ELR (cell line): ENCODE results near the gene TESPA1.
A peak's percentile ranks its signal among the peaks of the same experiment; 100 is the strongest.
"Not testable (repeated sequence)": the region's sequence is repeated elsewhere in the genome, so short reads cannot be mapped to it uniquely, and the experiment has no call there.

ENCODE experiments used
- DNase-seq: peaks from one replicate; pipeline ENCODE4 v3.0.0-alpha.2; 2015; ENCODE audit warnings: low read depth

The TESPA1 gene, protein sequence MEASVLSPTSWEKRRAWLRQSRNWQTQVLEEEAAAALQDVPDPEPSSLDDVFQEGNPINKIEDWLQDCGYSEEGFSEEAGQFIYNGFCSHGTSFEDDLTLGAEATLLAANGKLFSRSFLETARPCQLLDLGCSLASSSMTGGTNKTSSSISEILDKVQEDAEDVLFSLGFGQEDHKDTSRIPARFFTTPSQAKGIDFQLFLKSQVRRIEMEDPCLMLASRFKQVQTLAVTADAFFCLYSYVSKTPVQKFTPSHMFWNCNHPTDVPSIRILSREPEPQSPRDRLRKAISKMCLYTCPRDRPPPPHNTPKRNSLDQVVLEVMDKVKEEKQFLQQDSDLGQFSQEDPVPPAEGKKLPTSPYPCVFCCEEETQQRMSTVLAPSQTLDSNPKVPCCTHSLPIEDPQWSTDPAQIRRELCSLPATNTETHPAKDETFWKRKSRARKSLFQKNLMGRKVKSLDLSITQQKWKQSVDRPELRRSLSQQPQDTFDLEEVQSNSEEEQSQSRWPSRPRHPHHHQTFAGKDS

DNA sequence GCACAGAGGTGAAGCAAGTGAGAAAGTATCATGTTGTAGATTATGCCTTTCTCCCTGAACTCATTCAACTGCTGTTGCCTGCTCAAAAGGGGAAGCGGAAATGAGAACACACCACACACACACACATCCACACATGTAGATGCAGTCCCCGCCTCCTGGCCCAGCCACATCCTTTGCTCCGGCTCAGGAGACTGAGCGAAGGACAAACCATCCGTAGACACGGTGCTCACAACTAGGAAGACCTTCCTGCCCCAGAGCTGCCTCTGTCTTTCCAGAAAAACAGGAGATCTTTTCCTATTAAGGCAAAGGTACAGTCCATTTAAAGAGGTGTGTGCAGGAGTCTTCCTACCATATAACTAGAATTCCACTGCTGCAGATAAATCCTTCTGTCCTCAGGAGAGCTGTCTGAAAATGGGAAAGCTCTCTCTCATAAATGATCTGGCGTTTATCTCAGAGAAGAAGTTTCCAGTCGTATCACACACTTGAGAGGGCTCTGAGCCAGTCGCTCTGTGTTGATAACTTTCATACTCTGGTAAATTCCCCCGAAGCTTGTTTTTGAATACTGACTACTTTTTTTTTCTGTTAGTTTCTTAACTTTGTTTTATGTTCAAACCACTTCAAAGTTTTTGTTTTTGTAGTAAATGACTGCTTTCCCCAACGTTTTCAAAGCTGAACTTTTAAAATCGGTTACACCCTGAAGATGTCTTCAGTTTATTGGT lies at the start of gene TESPA1:
Gene TESPA1 (minus strand): TSS at position 105 of the 719 bp plus-strand sequence. CDS start 10,200 bp downstream, outside the sequence.
- no peak for DNase-seq

DNA sequence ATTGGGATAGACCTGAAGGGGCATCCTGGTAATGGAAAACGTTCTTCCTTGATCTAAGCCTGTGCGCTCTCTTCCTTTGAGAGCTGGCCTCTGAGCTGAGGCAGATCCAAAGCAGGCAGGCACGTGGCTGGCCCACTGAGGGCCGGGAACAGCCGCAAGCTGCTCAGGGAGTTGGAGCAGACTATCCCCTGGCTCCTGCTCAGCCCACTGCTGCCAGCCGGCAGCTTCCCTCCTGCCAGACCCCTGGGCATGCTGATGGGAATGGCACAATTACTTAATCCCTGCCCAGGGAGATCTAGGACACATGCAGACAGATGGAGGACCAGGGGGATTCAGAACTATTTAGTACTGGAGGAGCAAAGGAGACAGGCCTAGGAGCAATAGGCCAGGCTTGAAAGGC lies 49.7 kb upstream of the TESPA1 start:
- DNase-seq: no peak

- no peak for DNase-seq
Measured at GRCh38 chr12:55025508-55025907, 40.9 kb upstream of the TESPA1 start.

GRCh38 chr12:55024575-55024974 lies 40.0 kb upstream of the TESPA1 start:
- DNase-seq: no peak

DNA sequence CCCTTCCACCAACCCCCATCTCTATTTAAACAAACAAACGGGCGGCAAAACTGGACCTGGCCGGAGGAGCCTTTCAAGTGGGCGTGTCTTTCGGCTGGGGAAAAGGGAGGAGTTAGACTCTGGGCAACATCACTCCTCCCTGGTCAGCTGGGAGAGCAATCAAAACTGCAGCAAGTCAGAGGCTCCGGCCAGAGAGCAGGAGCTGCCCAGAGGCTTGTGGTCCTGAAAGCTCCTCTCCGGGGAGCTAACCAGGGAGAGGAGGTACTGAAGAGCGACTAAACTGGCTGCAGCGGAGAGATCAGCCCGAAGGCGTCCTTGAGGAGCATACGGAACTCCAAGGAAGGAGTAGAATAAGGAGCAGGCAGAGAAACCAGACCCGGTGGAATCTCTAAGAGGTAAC lies 35.2 kb upstream of the TESPA1 start, which contains the start of gene NEUROD4:
Gene NEUROD4 (plus strand): TSS at position 191 of the 400 bp plus-strand sequence. CDS start 6,466 bp downstream, outside the sequence.
- DNase-seq: peak; percentile 69

GRCh38 chr12:55017416-55017925 lies 32.9 kb upstream of the TESPA1 start:
- DNase-seq: no peak

- no peak for DNase-seq
Measured at GRCh38 chr12:55008944-55009585, 24.5 kb upstream of the TESPA1 start.

DNA sequence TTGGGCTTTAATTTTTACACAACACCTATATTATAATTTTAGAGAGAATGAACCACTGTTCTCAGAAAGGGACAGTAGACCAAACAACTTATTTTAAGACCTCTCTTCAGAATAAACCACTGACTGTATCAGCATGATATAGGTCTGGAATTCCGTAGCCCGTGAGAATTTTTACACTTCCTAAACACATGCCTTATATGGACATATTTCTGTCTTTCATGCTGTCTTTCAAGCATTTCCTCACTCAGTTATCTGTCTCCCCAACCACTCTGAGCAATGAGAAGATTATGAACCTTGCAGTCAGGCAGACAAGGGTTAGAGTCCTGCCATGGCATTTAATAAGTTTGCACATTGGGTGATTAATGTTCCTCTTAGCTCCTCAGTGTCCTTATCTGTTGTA lies 17.8 kb upstream of the TESPA1 start:
- no peak for DNase-seq

- DNase-seq: no peak
Measured at GRCh38 chr12:55001198-55001868, 16.8 kb upstream of the TESPA1 start.

- no peak for DNase-seq
Measured at GRCh38 chr12:54998958-54999510, 14.5 kb upstream of the TESPA1 start.

DNA sequence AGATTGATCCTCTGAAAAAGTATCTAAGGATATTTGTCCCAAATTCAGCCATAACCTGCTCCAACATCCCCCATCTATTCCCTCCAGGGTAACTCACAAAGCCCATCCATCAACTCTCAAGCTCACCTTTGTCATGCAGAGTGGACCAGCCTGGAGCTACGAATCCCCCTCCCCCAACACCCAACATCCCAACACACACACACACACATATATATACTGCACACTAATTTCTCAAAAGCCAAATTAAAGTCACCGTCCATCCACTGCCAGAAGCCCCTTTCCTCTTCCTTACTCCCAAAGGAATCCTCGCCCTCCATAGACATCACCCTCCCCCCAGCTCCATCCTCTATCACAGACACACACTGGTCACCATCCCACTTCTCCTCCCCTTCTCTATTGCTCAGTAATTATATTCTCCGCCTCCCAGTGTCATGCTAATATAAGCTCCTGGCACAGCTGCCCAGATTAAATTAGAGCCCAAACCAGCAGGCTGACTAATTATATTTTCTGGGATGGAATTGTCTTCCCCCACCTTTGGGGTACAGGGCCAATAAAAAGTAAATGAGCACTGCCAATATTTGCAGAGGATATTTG lies 13.5 kb upstream of the TESPA1 start:
- no peak for DNase-seq

- no peak for DNase-seq
Measured at GRCh38 chr12:54996205-54996604, 11.6 kb upstream of the TESPA1 start.

DNA sequence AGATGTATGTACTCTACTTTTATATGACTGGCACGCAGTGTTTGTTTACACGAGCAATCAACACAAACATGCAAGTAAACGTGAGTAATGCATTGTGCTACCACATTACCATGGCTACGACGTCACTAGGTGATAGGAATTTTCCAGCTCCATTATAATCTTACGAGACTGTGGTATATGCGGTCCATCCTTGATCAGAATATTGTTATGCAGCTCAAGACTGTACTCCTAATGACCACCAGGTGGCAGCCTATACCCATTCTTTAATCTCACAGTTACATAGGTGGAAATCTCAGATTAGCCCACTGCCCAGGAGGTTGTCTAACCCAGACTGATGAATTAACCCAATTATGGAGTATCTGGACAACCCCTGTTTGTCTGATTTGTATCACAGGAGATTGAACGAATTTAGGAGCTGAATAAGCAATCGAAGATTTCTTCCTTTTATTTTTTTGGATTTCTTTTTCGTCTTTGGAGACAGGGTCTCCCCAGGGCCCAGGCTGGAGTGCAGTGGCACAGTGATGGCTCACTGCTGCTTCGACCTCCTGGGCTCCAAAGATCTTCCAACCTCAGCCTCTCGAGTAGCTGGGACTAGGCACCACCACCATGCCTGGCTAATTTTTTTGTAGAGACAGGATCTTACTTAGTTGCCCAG lies 8.7 kb upstream of the TESPA1 start:
- DNase-seq: peak; percentile 72

GRCh38 chr12:54991991-54992375 lies 7.4 kb upstream of the TESPA1 start:
- no peak for DNase-seq

GRCh38 chr12:54991161-54991990 lies 6.8 kb upstream of the TESPA1 start:
- no peak for DNase-seq

DNA sequence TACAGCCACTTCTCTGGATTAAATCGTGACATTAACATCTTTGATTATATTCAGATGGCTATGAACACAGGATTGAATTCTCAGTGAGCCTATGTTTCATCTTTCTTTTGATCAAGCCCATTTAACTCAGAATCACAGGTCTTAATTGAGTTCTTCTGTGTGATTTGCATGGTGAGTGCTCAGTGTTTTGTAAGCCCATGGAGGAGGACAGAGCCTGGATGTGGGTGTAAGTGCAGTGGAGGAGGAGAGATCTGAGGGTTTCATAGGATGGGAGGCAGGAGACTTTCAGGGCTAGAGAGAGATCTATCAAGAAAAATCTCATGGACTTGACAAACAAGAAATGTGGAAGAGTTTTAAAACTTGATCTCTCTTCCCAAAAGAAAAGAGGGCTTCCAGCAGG lies 5.3 kb upstream of the TESPA1 start:
- DNase-seq: no peak

- no peak for DNase-seq
Measured at GRCh38 chr12:54988402-54989054, 4.0 kb upstream of the TESPA1 start.

DNA sequence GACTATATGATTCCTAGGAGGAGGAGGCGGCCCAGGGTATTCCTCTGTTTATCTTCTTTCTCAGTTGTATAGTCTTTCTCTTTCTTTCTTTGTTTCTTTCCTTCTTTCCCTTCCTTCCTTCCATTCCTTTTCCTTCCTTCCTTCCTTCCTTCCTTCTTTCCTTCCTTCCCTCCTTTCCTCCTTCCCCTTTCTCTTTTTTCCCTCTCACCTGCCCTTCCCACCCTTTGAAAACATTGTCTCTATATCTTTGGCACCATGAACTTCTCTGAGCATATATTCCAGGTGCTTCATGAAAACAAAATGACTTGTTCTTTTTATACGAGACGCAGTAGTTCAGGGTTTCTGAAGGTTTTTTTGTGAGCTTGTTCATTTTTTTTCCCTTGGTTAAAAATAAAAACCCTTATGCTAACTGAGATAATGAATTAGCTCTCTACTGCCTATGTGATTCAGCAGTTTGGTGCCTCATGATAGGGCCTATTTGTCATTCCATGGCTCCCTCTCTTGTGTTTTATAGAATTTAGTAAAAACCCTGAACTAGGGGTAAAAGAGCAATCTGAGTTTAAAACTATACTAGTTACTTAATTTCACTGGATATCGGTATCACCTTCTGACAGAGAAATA lies 3.2 kb upstream of the TESPA1 start:
- DNase-seq: no peak

DNA sequence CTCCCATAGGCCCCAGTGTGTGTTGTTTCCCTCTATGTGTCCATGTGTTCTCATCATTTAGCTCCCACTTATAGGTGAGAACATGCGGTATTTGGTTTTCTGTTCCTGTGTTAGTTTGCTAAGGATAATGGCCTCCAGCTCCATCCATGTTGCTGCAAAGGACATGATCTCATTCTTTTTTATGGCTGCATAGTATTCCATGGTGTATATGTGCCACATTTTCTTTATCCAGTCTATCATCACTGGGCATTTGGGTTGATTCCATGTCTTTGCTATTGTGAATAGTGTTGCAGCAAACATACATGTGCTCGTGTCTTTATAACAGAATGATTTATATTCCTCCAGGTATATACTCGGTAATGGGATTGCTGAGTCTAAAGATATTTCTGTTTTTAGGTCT lies 2.2 kb upstream of the TESPA1 start:
- not testable (repeated sequence) for DNase-seq
